ENCODE data around the gene DNAI1. TPM values are rescaled to one million over a fixed set of nuclear protein-coding genes. Genes with fewer than 3 reads are reported as not detected.

DNAI1 gene
- total RNA-seq, 2 experiments from 2014 or later: not detected

- Mint-ChIP-seq H3K4me3 (no peak overlapping the region), H3K27me3 (no peaks in the 10 kb centered on the region), H3K36me3 (ENCODE audit: low read depth) (no peaks in the 10 kb centered on the region), H3K9me3 (no peaks in the 10 kb centered on the region), H3K27ac (no peak overlapping the region), H3K4me1 (ENCODE audit: low read depth) (peaks cover 12% of the 10 kb centered on the region)
- TF ChIP-seq, protein P1, sequence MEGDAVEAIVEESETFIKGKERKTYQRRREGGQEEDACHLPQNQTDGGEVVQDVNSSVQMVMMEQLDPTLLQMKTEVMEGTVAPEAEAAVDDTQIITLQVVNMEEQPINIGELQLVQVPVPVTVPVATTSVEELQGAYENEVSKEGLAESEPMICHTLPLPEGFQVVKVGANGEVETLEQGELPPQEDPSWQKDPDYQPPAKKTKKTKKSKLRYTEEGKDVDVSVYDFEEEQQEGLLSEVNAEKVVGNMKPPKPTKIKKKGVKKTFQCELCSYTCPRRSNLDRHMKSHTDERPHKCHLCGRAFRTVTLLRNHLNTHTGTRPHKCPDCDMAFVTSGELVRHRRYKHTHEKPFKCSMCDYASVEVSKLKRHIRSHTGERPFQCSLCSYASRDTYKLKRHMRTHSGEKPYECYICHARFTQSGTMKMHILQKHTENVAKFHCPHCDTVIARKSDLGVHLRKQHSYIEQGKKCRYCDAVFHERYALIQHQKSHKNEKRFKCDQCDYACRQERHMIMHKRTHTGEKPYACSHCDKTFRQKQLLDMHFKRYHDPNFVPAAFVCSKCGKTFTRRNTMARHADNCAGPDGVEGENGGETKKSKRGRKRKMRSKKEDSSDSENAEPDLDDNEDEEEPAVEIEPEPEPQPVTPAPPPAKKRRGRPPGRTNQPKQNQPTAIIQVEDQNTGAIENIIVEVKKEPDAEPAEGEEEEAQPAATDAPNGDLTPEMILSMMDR (IDR thresholded peaks at IDR 0.05): no peak
- Histone ChIP-seq H3K27me3 (ENCODE audit: control insufficient read depth in 1 of 2, insufficient read depth in 2 of 2, low read length in 2 of 2) (no peaks in the 10 kb centered on the region), H3K9me3 (ENCODE audit: control insufficient read depth in 1 of 2, insufficient read depth in 1 of 2, low read length in 2 of 2) (no peaks in the 10 kb centered on the region), H3K4me3 (ENCODE audit: low read length) (no peak overlapping the region), H3K27ac (ENCODE audit: low read depth in 1 of 2, low read length in 2 of 2) (no peak overlapping the region), H3K4me1 (ENCODE audit: insufficient read depth, low read length) (peaks cover 16% of the 10 kb centered on the region), H3K36me3 (ENCODE audit: insufficient read depth, low read length) (no peaks in the 10 kb centered on the region)
- POLR2A ChIA-PET: no interaction called here
- ATAC-seq (ENCODE audit: poor library complexity) (no peak), DNase-seq (no peak)
- intact Hi-C loops (cut with DNase I, micrococcal nuclease): loop anchor here in 1 of 2 experiments (5.0 to 10.0 kb wide), 7 partner anchors 92 to 1225 kb away; partner anchors contain the start of genes ATOSB, DCAF12, DNAJB5 and FANCG
- CTCF ChIA-PET: interaction anchor here (1.4 kb wide), 1 partner anchor 71 kb away, joined by 7 read pairs; no protein-coding TSS in a partner anchor
Observed at GRCh38 chr9:34520096-34520495, 61.5 kb downstream of the DNAI1 start.

GRCh38 chr9:34520505-34521385 lies 62.1 kb downstream of the DNAI1 start:
- H3K27ac ChIP-seq (ENCODE audit: low read depth in 1 of 2, low read length in 2 of 2): no peak overlapping the region
- H3K27me3 ChIP-seq (ENCODE audit: control insufficient read depth in 1 of 2, insufficient read depth in 2 of 2, low read length in 2 of 2): no peaks in the 10 kb centered on the region
- CTCF ChIA-PET: interaction anchor here (0.5 kb wide), 1 partner anchor 43 kb away, joined by 3 read pairs; no protein-coding TSS in a partner anchor
- H3K36me3 Mint-ChIP-seq (ENCODE audit: low read depth): no peaks in the 10 kb centered on the region
- ATAC-seq (ENCODE audit: poor library complexity): no peak
- intact Hi-C loops (cut with DNase I, micrococcal nuclease): loop anchor here in 1 of 2 experiments (5.0 to 10.0 kb wide), 7 partner anchors 92 to 1224 kb away; partner anchors contain the start of genes ATOSB, DCAF12, DNAJB5 and FANCG
- no peak overlapping the region for H3K27ac Mint-ChIP-seq
- POLR2A ChIA-PET: no interaction called here
- H3K9me3 ChIP-seq (ENCODE audit: control insufficient read depth in 1 of 2, insufficient read depth in 1 of 2, low read length in 2 of 2): no peaks in the 10 kb centered on the region
- DNase-seq: no peak
- no peak overlapping the region for H3K4me3 ChIP-seq (ENCODE audit: low read length)
- H3K4me1 Mint-ChIP-seq (ENCODE audit: low read depth): peaks cover 12% of the 10 kb centered on the region
- TF ChIP-seq, protein P1 (IDR thresholded peaks at IDR 0.05): no peak
- no peaks in the 10 kb centered on the region for H3K9me3 Mint-ChIP-seq
- peak overlapping the region; percentile 69 for H3K4me3 Mint-ChIP-seq
- H3K36me3 ChIP-seq (ENCODE audit: insufficient read depth, low read length): no peaks in the 10 kb centered on the region
- no peaks in the 10 kb centered on the region for H3K27me3 Mint-ChIP-seq
- H3K4me1 ChIP-seq (ENCODE audit: insufficient read depth, low read length): peaks cover 16% of the 10 kb centered on the region

- Histone ChIP-seq H3K4me1 (ENCODE audit: insufficient read depth, low read length) (peaks cover 16% of the 10 kb centered on the region), H3K36me3 (ENCODE audit: insufficient read depth, low read length) (no peaks in the 10 kb centered on the region), H3K9me3 (ENCODE audit: control insufficient read depth in 1 of 2, insufficient read depth in 1 of 2, low read length in 2 of 2) (no peaks in the 10 kb centered on the region), H3K27me3 (ENCODE audit: control insufficient read depth in 1 of 2, insufficient read depth in 2 of 2, low read length in 2 of 2) (no peaks in the 10 kb centered on the region), H3K27ac (ENCODE audit: low read depth in 1 of 2, low read length in 2 of 2) (no peak overlapping the region), H3K4me3 (ENCODE audit: low read length) (no peak overlapping the region)
- no peaks in the 10 kb centered on the region for H3K27me3 Mint-ChIP-seq
- CTCF ChIA-PET: no interaction called here
- TF ChIP-seq, protein P1 (IDR thresholded peaks at IDR 0.05): no peak
- no peaks in the 10 kb centered on the region for H3K9me3 Mint-ChIP-seq
- H3K4me3 Mint-ChIP-seq: peak overlapping the region; percentile 69
- DNase-seq (peak in 1 of 14 experiments; percentile 28), ATAC-seq (ENCODE audit: poor library complexity) (no peak)
- H3K4me1 Mint-ChIP-seq (ENCODE audit: low read depth): peaks cover 12% of the 10 kb centered on the region
- no peaks in the 10 kb centered on the region for H3K36me3 Mint-ChIP-seq (ENCODE audit: low read depth)
- POLR2A ChIA-PET: no interaction called here
- intact Hi-C loops (cut with DNase I, micrococcal nuclease): loop anchor here in 1 of 2 experiments (2.0 to 10.0 kb wide), 9 partner anchors 63 to 1223 kb away; partner anchors contain the start of genes ATOSB, DCAF12, DNAI1 and DNAJB5
- no peak overlapping the region for H3K27ac Mint-ChIP-seq
Observed at GRCh38 chr9:34521406-34522045, 62.9 kb downstream of the DNAI1 start.

All from CD4-positive, alpha-beta T cell (primary cell).